Glutamatergic neuron (in vitro differentiated cells): ENCODE data around the gene NGEF. TPM values are rescaled to one million over a fixed set of nuclear protein-coding genes. Genes with fewer than 3 reads are reported as not detected.

Experiments used
- DNase-seq: peaks from one replicate; pipeline ENCODE4 v3.0.0; 2022
- H3K27ac Mint-ChIP-seq: one replicate; pipeline ENCODE4 v1.8.0; 2020; ENCODE audit warnings: mild to moderate bottlenecking, mixed read lengths, inconsistent platforms; ENCODE audit not compliant: unreplicated experiment
- H3K27me3 Mint-ChIP-seq: one replicate; pipeline ENCODE4 v1.8.0; 2020; ENCODE audit warnings: mild to moderate bottlenecking, moderate library complexity, mixed read lengths, inconsistent platforms; ENCODE audit not compliant: unreplicated experiment
- H3K36me3 Mint-ChIP-seq: one replicate; pipeline ENCODE4 v1.8.0; 2020; ENCODE audit warnings: mild to moderate bottlenecking, mixed read lengths, inconsistent platforms; ENCODE audit not compliant: unreplicated experiment
- H3K4me1 Mint-ChIP-seq: one replicate; pipeline ENCODE4 v1.8.0; 2020; ENCODE audit warnings: mild to moderate bottlenecking, low read depth, mixed read lengths, inconsistent platforms; ENCODE audit not compliant: unreplicated experiment
- H3K4me3 Mint-ChIP-seq: one replicate; pipeline ENCODE4 v1.8.0; 2020; ENCODE audit warnings: mild to moderate bottlenecking, mixed read lengths, inconsistent platforms; ENCODE audit not compliant: unreplicated experiment
- H3K9me3 Mint-ChIP-seq: one replicate; pipeline ENCODE4 v1.8.0; 2020; ENCODE audit warnings: mild to moderate bottlenecking, moderate library complexity, mixed read lengths, inconsistent platforms; ENCODE audit not compliant: unreplicated experiment
- total RNA-seq: library from RNA; stranded (reverse); fragmentation: NEBNext Ultra II Directional; extraction: Animal tissue kit (Norgen Biotek cat#: 25700); gene quantifications from one replicate; pipeline ENCODE4 v1.2.1, GENCODE V29; 2021; ENCODE audit not compliant: unreplicated experiment
- TF ChIP-seq, protein P1 (sequence below): fragments of 200-600 bp; sonication (generic); IDR thresholded peaks from one replicate; pipeline ENCODE4 v1.5.0; 2021; ENCODE audit not compliant: partially characterized antibody, unreplicated experiment

NGEF gene
- total RNA-seq, 1 donor from 2014 or later = 7.2 TPM

DNA sequence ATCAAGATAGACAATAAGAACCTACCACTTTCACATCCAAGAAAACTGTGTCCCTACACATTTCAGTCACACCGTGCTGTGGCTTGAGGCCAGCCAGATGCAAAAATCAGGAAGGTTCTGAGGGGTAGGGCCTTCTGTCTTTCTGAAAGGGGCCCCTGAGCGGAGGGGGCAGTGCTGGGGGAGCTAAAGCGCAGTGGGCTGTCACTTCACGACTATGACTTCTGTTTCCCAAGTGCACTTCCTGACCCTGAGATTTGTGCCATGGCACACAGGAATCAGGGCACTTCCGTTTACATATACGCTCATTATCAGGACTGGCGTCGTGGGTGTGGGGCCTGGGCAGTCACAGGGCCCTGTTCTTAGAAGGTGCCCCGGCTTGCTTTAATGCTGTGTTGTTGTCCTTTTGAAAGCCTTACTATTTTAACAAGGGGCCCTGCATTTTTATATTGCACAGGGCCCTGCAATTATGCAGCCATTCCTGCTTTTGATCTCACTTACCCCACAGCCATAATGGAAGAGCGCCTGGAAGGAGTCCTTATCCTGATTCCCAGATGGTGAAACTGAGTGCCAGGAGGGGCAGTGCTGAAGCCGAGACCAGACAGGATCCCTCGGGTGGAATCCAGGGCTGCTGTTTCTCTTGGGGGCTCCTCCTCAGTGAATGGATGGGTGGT, 620 bp downstream of the NGEF start:
- no peaks in the 10 kb centered on the region for H3K4me1 Mint-ChIP-seq
- H3K27ac Mint-ChIP-seq = no peak overlapping the region
- H3K4me3 Mint-ChIP-seq = no peak overlapping the region
- H3K36me3 Mint-ChIP-seq = no peaks in the 10 kb centered on the region
- TF ChIP-seq, protein P1, sequence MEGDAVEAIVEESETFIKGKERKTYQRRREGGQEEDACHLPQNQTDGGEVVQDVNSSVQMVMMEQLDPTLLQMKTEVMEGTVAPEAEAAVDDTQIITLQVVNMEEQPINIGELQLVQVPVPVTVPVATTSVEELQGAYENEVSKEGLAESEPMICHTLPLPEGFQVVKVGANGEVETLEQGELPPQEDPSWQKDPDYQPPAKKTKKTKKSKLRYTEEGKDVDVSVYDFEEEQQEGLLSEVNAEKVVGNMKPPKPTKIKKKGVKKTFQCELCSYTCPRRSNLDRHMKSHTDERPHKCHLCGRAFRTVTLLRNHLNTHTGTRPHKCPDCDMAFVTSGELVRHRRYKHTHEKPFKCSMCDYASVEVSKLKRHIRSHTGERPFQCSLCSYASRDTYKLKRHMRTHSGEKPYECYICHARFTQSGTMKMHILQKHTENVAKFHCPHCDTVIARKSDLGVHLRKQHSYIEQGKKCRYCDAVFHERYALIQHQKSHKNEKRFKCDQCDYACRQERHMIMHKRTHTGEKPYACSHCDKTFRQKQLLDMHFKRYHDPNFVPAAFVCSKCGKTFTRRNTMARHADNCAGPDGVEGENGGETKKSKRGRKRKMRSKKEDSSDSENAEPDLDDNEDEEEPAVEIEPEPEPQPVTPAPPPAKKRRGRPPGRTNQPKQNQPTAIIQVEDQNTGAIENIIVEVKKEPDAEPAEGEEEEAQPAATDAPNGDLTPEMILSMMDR = no peak
- H3K9me3 Mint-ChIP-seq = peaks cover 5% of the 10 kb centered on the region
- DNase-seq = no peak
- H3K27me3 Mint-ChIP-seq = peaks cover 3% of the 10 kb centered on the region

DNA sequence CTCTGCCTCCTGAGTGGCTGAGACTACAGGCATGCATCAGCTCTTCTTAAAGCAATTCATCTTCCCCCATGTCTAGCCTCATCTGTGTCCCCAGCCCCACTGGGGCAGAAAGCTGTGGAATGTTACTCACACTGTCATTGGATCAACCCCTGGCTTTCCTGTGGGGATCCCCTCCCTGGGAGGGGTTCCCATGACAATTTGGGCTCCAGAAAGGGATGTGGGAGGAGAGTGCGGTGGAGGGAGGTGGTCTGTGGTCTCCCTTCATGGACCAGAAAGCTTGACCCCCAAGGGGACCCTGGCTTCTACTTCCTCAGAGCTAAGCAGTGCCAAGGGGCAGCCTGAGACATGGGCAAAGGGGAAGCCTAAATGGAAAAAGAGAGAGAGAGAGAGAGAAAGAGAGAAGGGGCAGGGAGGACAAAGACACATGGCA, 1.3 kb downstream of the NGEF start:
- TF ChIP-seq, protein P1 = no peak

DNA sequence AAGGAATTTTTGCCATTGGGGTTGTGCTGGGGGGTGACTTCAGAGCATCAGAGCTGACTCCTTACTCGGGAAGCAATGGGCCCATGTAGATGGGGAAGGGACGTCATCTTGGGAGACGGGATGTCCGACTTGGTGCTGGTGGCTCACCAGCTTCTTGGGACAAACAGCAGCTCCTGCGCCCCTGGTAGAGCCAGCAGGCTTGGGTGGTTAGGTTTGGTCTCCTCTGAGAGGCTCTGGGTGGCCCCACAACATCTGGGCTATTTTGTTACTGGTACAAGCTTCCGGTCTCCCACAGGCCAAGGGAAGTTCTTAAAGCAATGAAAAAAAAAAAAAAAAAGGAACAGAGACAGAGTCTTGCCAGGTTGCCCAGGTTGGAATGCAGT, 1.8 kb downstream of the NGEF start:
- H3K9me3 Mint-ChIP-seq = peaks cover 5% of the 10 kb centered on the region
- TF ChIP-seq, protein P1 = no peak
- no peak overlapping the region for H3K27ac Mint-ChIP-seq
- H3K27me3 Mint-ChIP-seq = peaks cover 3% of the 10 kb centered on the region
- H3K4me3 Mint-ChIP-seq = no peak overlapping the region
- DNase-seq = no peak
- H3K4me1 Mint-ChIP-seq = no peaks in the 10 kb centered on the region
- H3K36me3 Mint-ChIP-seq = no peaks in the 10 kb centered on the region

More for the DNA sequence above, 1.3 kb downstream of the NGEF start:
- no peak for DNase-seq
- H3K27me3 Mint-ChIP-seq = peaks cover 3% of the 10 kb centered on the region
- peaks cover 5% of the 10 kb centered on the region for H3K9me3 Mint-ChIP-seq
- H3K4me1 Mint-ChIP-seq = no peaks in the 10 kb centered on the region
- H3K27ac Mint-ChIP-seq = no peak overlapping the region
- no peak overlapping the region for H3K4me3 Mint-ChIP-seq
- H3K36me3 Mint-ChIP-seq = no peaks in the 10 kb centered on the region

DNA sequence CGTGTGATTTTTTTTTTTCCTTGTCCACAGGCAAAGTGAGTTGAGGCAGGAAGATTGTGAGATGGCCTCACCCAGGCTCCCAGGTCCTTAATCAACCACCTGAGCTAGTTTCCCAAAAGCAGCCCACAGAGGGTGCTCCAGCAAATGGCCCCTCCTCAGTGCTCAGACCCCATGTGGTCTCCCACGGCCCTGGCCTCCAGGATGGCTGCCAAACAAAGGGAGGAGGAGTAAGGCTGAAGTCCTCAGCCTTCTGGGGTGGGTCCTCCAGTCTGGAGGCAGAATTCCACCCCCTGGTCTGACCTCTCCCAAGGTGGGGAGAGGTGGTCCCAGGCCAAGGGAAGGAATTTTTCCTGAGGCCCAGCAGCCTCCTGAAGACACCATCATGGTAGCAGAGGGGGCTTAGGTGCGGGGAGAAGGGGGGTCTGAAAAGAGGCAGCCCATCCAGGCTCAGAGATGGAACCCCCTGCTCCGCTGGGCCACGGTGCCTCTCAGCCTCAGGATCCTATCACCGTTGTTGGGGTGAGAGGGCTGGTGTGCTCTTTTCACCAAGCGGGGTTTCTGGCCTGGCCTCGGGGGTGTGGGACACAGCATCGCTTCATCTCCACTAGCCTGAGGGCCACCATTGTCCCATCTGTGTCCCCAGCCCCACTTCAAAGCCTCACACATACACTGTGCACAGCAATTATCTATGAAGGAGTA, 2.3 kb downstream of the NGEF start:
- no peaks in the 10 kb centered on the region for H3K4me1 Mint-ChIP-seq
- no peak for DNase-seq

DNA sequence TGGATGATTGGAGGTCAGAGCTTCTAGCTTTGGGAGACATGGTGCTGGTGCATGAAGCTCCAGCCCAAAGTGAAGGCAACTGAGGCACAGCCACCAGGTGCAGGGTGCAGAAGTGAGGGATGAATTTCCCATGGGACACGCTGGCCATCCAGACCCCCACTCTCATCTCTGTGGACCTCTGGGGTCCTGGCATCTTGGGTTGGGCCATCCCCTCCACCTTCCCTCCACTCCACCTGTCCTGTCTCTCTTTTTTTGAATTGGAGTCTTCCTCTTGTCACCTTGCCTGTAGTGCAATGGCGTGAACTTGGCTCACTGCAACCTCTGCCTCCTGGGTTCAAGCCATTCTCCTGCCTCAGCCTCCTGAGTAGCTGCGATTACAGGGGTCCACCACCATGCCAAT, 3.4 kb downstream of the NGEF start:
- Mint-ChIP-seq H3K36me3 (no peaks in the 10 kb centered on the region), H3K4me3 (no peak overlapping the region), H3K27ac (no peak overlapping the region), H3K9me3 (peaks cover 5% of the 10 kb centered on the region), H3K4me1 (no peaks in the 10 kb centered on the region), H3K27me3 (peaks cover 3% of the 10 kb centered on the region)
- DNase-seq = no peak
- TF ChIP-seq, protein P1 = no peak

More for the DNA sequence above, 2.3 kb downstream of the NGEF start:
- H3K4me3 Mint-ChIP-seq = no peak overlapping the region
- no peak overlapping the region for H3K27ac Mint-ChIP-seq
- H3K27me3 Mint-ChIP-seq = peaks cover 3% of the 10 kb centered on the region
- peaks cover 5% of the 10 kb centered on the region for H3K9me3 Mint-ChIP-seq
- TF ChIP-seq, protein P1 = no peak
- H3K36me3 Mint-ChIP-seq = no peaks in the 10 kb centered on the region
